GM18519 (cell line): ENCODE measurements around the gene C2CD4D.
"Not testable (repeated sequence)": the region's sequence is repeated elsewhere in the genome, so short reads cannot be mapped to it uniquely, and the experiment has no call there.

ENCODE experiments used
- ATAC-seq: cut with Tn5 transposase; IDR thresholded peaks from one replicate; pipeline ENCODE4 v1.9.1; 2021; ENCODE audit warnings: mild to moderate bottlenecking, moderate library complexity; ENCODE audit not compliant: unreplicated experiment, low FRiP score

C2CD4D gene

GRCh38 chr1:151839457-151840403 lies at the start of gene C2CD4D:
TSS of gene C2CD4D (minus strand) at chr1:151839820. CDS start at chr1:151838989, 831 bp downstream.
- no peak for ATAC-seq

GRCh38 chr1:151888972-151889570 lies 49.5 kb upstream of the C2CD4D start:
- ATAC-seq, result no peak

- ATAC-seq, result no peak
These were observed 47.4 kb upstream of the C2CD4D start for GRCh38 chr1:151887028-151887427.

GRCh38 chr1:151885479-151885878 lies 45.9 kb upstream of the C2CD4D start:
- no peak for ATAC-seq

- not testable (repeated sequence) for ATAC-seq
These were observed 45.3 kb upstream of the C2CD4D start for GRCh38 chr1:151884879-151885278.

GRCh38 chr1:151884445-151884844 lies 44.8 kb upstream of the C2CD4D start:
- ATAC-seq, result not testable (repeated sequence)

GRCh38 chr1:151883898-151884297 lies 44.3 kb upstream of the C2CD4D start:
- ATAC-seq, result not testable (repeated sequence)

- ATAC-seq, result not testable (repeated sequence)
These were observed 43.3 kb upstream of the C2CD4D start for GRCh38 chr1:151882918-151883317.

GRCh38 chr1:151882466-151882865 lies 42.8 kb upstream of the C2CD4D start:
- ATAC-seq, result no peak

GRCh38 chr1:151881479-151881878 lies 41.9 kb upstream of the C2CD4D start:
- ATAC-seq, result no peak

GRCh38 chr1:151875419-151876097 lies 35.9 kb upstream of the C2CD4D start:
- ATAC-seq, result no peak

GRCh38 chr1:151872776-151873175 lies 33.2 kb upstream of the C2CD4D start:
- ATAC-seq, result not testable (repeated sequence)

- ATAC-seq, result no peak
These were observed 31.8 kb upstream of the C2CD4D start for GRCh38 chr1:151871284-151872030.

GRCh38 chr1:151868486-151868885 lies 28.9 kb upstream of the C2CD4D start:
- no peak for ATAC-seq

- ATAC-seq, result no peak
These were observed 28.3 kb upstream of the C2CD4D start for GRCh38 chr1:151867765-151868411.

- no peak for ATAC-seq
These were observed 27.7 kb upstream of the C2CD4D start for GRCh38 chr1:151867321-151867720.

- no peak for ATAC-seq
These were observed 24.8 kb upstream of the C2CD4D start for GRCh38 chr1:151864411-151864810.

GRCh38 chr1:151862604-151863003 lies 23.0 kb upstream of the C2CD4D start:
- no peak for ATAC-seq

GRCh38 chr1:151860504-151861187 lies 21.0 kb upstream of the C2CD4D start:
- no peak for ATAC-seq
